ENCODE measurements around the gene CFAP20DC.

Gene CFAP20DC

GRCh38 chr3:58962816-58963215, 87.0 kb downstream of the CFAP20DC start:
- in situ Hi-C loops (cut with MboI; ENCODE audit: low sequenced_read_pairs, unreplicated experiment), result no loop called here
- no peak for DNase-seq (ENCODE audit: low spot score)
- no peak for TF ChIP-seq CTCF (IDR thresholded peaks at IDR 0.05; ENCODE audit: borderline replicate concordance, control extremely low read depth, extremely low read depth, insufficient read depth, missing control alignments)

- no peak for DNase-seq (ENCODE audit: low spot score)
- TF ChIP-seq CTCF (IDR thresholded peaks at IDR 0.05; ENCODE audit: borderline replicate concordance, control extremely low read depth, extremely low read depth, insufficient read depth, missing control alignments), result no peak
- in situ Hi-C loops (cut with MboI; ENCODE audit: low sequenced_read_pairs, unreplicated experiment), result no loop called here
Observed at GRCh38 chr3:58962040-58962651, 87.7 kb downstream of the CFAP20DC start.

- no peak for TF ChIP-seq CTCF (IDR thresholded peaks at IDR 0.05; ENCODE audit: borderline replicate concordance, control extremely low read depth, extremely low read depth, insufficient read depth, missing control alignments)
- DNase-seq (ENCODE audit: low spot score), result no peak
- in situ Hi-C loops (cut with MboI; ENCODE audit: low sequenced_read_pairs, unreplicated experiment), result no loop called here
Observed at GRCh38 chr3:58955308-58955707, 94.5 kb downstream of the CFAP20DC start.

- in situ Hi-C loops (cut with MboI; ENCODE audit: low sequenced_read_pairs, unreplicated experiment), result no loop called here
- no peak for DNase-seq (ENCODE audit: low spot score)
Observed at GRCh38 chr3:58953288-58953687, 96.5 kb downstream of the CFAP20DC start.

GRCh38 chr3:58952128-58952917, 97.5 kb downstream of the CFAP20DC start:
- DNase-seq (ENCODE audit: low spot score), result no peak
- TF ChIP-seq CTCF (IDR thresholded peaks at IDR 0.05; ENCODE audit: borderline replicate concordance, control extremely low read depth, extremely low read depth, insufficient read depth, missing control alignments), result no peak
- in situ Hi-C loops (cut with MboI; ENCODE audit: low sequenced_read_pairs, unreplicated experiment), result no loop called here

More at GRCh38 chr3:58953288-58953687, 96.5 kb downstream of the CFAP20DC start:
- no peak for TF ChIP-seq CTCF (IDR thresholded peaks at IDR 0.05; ENCODE audit: borderline replicate concordance, control extremely low read depth, extremely low read depth, insufficient read depth, missing control alignments)

GRCh38 chr3:58948018-58948417, 101.8 kb downstream of the CFAP20DC start:
- no peak for DNase-seq (ENCODE audit: low spot score)
- in situ Hi-C loops (cut with MboI; ENCODE audit: low sequenced_read_pairs, unreplicated experiment), result no loop called here
- TF ChIP-seq CTCF (IDR thresholded peaks at IDR 0.05; ENCODE audit: borderline replicate concordance, control extremely low read depth, extremely low read depth, insufficient read depth, missing control alignments), result no peak

All from GM13976 (cell line).